COR-L47 (cell line): ENCODE results near the gene SPDYE4.
"Not testable (repeated sequence)": the region's sequence is repeated elsewhere in the genome, so short reads cannot be mapped to it uniquely, and the experiment has no call there.

Experiments used
- DNase-seq: peaks from one replicate; lab custom pipeline; 2025; lab: John Stamatoyannopoulos, UW

The SPDYE4 gene, protein sequence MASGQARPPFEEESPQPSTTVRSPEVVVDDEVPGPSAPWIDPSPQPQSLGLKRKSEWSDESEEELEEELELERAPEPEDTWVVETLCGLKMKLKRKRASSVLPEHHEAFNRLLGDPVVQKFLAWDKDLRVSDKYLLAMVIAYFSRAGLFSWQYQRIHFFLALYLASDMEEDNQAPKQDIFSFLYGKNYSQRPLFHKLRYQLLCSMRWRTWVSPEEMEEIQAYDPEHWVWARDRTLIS

DNA sequence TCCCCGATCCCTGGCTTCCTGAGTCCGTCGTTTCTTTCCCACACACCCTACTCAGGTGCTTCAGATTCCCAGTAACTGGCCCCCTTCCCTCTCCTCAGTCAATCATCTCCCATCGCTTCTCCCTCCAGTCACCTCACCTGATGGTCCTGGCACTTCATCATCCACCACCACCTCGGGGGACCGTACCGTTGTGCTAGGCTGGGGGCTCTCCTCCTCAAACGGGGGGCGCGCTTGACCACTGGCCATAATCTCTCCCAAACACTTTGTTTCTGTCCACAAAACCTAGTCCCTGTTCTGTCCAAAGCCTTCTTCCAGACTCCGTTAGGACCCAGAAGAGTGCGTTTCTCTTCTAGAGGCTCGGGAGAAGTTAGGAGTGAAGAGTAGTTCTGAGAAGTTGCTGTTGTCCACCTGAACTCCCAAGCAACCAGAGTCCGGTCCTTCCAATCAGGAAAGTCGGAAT is at the start of gene SPDYE4:
SPDYE4 (minus strand) TSS at position 410 of the 460 bp plus-strand sequence; CDS start at position 246, 164 bp downstream.
- DNase-seq = no peak

DNA sequence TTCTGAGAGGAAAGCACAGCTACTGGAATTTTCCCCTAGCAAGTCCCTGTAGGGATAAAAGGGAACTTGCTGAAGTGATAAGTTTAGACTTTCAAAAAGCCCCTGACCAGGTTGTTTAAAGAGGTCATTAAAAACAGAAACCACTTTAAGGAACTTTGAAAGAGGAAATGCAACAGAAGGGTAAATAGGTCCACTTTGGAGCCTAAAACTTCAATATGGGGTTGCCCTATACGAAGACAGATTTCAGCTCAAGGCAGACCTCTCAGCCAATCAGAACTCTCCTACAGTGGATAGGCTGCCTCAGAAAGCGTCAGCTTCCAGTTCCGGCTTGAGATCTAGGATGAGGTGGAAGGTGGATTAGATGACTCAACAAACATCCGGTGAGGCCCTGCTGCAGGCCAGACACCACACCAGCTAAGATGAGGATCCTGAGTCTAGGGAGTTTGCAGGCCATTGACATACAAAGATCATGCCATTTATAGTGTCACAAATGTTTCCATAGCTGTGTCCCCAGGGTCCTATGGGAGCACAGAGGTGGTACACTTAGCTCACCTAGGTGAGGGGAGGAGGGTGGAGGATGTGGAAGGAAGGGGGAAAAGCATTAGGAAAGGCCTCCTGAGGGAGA is 48.7 kb upstream of the SPDYE4 start:
- no peak for DNase-seq

DNA sequence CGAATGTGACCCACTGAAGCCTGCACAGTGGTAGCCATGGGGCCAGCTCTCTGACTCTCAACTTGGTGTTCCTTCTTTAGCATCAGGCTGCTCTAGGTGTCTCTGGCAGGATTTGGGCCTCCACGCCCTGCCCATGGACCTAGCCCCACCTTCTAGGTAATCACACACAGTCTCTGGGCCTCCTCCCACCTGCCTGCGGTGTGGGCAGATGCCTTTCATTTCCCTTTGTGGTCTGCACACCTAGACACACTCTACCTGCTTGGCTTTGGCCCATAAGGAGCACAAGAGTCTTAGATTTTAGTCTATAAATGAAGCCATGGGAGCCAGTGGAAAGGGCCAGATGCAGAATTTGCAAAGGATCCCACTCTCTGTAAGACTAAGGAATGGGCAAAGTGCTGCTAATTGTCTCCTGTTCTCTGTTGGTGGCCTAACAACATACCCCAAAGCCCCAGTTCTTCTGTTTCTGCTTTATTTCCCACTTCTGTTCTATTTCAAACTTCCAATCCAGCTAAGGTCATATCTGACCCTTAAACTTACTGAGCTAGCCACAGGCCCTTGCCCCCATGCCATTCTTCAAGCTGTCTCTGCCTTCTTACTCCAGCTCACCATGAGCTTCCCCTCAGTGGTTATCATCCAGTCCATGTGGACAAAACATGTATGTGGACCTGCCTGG is 48.0 kb upstream of the SPDYE4 start:
- no peak for DNase-seq

DNA sequence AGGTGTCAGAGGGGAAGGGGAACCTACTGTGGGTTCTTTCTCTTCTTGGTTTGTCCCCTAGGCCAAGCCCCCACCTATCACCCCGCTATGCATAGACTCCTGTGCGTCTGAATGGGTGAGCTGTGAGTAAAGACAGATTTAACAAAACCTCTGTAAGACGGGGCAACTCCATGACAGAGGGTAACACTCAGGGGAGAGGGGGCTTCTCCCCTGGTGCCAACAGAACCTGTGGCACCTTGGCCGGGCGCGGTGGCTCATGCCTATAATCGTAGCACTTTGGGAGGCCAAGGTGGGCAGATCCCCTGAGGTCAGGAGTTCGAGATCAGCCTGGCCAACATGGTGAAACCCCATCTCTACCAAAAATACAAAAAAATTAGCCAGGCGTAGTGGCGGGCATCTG is 47.0 kb upstream of the SPDYE4 start:
- not testable (repeated sequence) for DNase-seq

DNA sequence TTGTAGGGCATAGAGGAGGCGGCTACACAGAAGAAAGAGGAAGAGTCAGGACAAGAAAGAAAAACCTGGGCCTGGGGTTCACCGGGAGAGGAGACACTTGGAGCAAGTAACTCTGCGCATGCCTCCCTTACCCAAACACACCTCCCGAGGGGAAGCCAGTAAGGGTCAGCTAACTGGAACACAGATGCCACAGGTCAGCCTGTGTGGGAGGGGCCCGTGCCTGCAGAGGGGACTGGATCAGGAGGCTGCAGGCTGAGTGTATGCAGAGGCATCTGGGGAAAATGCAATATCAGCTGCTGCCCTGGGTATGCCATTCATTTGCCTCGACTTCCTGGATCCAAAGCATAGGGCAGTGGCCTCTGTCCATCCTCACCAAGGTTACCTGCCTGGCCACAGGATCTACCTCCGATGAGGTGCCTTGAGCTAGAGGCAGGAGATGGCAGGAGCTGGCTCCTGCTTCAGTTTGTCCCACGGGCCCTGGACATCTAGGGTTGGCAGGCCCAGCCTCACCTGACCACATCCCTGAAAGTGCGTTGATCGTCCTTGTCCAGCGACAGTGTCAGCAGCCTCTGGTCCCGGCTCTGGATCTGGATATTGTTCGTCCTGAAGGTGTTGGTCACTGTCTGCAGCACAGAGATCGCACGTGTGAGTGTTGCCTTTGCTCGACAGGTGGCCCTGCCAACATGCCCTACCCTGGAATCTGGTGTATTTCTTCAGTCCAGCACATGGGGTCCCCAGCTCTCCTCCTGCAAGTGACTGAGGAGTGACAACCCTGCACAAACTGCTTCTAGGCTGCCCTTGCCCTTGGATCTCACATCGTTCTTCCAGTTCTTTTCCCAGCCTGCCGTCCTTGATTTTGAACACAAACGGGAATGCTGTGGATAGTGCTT is 45.4 kb upstream of the SPDYE4 start:
- DNase-seq = no peak

DNA sequence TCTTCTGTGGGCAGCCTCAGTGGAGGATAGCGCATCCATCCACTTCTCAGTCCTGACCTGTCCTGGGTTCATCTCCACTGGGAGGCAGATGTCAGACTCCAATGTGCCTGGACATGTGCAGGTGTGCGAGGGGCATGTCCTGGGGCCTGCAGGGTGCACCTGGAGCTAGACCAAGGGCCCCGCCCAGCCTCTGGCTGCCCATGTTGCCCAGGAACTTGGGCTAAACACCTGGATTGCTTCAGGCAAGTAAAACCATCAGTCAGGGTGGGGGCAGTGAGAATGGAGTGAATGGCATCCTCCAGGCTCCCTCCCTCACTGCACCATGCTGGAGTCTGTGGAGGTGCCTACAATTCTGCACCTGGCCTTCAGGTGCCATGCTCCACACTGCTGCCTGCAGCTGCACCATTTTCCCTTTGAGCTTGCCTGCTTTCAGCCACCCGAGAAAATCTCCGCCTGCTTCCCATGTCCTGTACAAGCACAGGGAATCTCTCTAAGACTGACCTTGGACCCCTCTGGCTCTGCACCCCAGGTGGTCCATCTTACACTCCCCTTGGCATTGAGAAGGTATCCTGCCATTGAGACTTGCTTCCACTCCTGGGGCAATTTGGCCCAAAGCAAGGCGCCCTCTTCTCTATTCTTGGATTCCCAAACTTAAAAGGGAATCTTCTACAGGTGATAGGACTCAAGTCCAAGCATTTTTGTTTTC is 42.9 kb upstream of the SPDYE4 start:
- DNase-seq = no peak

DNA sequence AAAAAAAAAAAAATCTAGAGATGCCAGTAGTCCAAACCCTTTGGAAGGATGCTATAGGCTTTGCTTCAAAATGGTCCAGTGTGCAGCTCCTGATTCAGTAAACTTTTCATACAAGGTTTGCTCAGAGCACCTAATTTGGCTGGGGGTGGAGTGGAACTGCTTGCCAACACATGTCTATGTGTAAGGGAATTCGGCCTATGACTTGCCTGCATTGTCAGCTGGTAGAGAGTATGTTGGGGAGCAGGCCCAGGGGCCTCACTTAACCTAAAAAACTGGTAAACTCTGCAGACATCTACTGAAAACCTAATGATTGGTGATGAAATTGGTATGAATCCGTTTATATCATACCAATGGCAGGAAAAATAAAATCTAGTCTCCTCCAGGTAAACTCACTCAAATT is 42.3 kb upstream of the SPDYE4 start:
- DNase-seq = no peak

DNA sequence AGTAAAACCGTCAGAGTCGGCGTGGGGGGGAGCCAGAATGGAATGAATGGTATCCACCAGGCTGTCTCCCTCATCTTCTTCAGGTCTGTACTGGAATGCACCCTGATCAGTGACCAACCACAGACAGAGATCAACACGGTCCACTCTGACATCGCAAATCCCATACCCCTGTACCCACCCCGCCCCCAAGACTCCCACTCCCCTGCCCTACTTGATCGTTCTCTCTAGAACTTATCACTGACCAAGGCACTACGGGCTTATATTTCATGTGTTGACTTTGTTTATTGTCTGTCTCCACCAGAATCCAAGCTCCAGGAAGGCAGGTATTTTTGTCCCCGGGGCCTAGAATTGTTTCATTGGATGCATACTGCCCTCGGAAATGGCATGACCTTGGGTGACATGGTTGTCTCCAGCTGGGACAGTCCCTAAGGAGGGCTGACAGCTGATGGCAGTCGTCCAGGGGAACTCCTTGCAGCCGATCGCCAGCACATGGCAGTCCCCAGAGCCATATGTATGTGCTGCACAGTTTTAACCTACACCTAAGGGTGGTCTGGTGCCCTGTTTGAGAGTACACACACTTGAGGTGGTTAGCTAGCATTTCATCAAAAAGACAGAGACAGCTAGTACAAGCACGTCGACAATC is 41.3 kb upstream of the SPDYE4 start:
- no peak for DNase-seq

DNA sequence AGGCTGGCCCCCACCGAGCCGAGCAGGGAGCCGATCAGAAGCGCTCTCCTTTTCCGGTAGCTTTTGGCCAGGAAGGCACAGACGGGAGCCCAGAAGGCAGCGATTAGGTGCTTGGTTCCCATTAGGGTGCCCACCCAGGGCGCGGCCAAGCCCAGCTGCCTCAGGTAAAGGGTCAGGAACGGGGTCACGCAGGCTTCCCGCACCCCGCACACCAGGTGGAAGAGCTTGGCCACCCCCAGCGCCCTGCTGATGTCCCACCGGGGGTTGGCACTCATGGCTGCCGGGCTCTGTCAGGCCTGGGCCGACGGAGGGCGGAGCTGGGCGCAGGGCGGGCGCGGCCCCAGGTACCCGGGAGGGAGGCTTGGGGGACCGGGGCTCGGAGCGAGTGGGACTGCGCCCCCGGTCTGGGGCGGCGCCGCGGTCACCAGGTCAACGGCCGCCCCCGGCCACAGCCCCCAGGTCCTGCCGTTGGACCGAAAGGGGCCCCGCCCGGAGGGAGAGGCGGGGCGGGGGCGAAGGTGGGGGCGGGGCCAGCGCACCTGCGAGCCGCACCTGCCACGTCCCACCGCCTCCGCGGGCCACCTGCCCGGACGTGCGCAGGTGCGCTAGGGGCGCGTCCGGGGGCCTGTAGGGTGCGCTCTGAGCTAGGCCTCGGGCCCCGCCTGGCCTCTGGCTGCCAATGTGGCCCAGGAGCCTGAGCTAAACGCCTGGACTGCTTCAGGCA is 40.7 kb upstream of the SPDYE4 start, which contains the start of gene MFSD6L:
MFSD6L (minus strand) TSS at position 520 of the 724 bp plus-strand sequence; CDS start at position 275, 245 bp downstream.
- DNase-seq = no peak

DNA sequence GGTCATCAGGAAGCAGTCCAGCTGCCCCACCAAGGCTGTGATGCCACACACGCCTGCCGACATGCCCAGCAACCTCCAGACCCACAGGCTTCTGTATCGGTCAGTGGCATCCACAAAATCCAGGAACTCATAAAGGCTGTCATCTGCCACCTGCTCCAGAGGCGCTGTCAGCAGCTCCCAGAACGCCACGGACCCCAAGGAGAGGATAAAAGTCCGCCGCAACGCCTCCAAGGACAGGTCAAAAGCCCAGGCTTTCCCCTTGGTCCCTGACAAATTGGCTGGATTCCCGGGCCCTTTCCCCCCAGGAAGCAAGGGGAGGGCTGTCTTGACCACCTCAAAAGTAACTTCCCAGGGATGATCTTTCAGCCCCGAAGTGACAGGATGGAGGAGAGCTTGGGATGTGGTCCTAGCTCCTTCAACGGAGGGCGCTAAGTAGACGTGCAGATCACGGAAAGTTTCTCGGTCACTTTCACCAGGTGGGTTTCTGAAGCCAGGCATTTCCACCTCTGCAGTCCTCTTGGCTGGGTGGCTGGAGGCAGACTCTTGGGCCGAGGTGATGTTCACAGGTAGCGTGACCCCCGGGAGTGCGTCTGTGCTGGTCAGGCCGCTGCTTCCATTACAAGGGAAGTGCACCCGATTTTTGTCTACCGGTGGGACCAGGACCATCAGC is 40.0 kb upstream of the SPDYE4 start:
- DNase-seq = no peak

DNA sequence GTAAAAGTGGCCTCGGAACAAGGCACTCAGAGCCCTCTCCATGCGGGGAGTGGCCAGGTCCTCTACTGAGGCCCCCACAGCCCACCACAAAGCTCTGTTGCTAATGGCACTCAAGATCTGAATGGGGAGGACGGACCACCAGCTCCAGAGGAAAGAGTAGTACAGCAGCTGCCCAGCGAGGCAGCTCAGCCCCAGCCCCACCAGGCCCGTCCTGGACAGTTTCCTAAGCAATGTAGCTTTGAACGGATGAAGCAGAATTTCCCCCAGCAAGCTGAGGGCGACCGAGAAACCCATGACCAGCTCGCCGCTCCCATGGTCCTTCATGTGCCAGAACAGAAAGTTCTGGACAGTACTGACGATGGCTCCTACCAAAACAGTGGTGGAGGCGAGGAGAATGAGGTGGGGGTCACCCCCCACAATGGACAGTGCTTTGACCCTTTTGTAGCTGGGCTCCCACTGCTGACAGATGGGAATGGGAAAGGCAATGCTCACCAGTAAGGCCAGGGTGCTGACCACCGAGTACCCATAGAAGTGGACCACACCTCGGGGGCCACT is 39.4 kb upstream of the SPDYE4 start:
- DNase-seq = no peak

DNA sequence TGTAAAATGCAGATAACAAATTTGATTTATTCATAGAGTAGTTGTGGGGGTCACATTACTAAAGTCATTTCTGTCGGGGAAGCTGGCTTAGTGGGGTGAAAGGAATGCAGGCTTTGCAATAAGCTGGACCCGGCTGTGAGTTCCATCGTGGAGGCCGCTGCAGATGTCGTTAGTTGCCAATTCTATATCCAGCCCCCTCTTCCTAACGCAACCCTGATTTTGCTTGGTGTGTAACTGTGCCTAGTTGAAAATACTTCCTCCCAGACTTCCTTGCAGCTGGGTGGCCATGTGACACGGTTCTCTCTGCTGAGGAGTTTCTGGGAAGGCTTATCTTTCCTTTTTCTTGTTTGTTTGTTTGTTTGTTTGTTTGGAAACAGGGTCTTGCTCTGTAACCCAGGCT is 36.3 kb upstream of the SPDYE4 start:
- no peak for DNase-seq

DNA sequence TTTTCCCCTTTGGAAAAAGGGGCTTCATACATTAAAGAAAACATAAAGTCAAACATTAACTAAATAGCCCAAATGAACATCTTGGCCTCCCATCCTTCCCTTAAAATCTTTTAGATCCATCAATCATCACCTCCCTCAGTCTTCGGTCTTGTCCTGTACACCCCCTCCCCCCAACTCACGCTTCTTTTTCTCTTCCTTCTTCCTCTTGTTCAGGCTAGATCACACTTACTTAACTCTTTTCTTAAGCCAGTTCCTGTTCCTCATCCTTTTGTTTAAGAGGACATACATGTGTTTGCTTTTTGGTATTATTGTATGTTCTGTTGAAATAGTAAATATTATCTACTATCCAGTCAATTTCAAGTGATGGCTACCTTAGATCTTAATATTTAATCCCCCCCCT is 35.3 kb upstream of the SPDYE4 start:
- DNase-seq = no peak

DNA sequence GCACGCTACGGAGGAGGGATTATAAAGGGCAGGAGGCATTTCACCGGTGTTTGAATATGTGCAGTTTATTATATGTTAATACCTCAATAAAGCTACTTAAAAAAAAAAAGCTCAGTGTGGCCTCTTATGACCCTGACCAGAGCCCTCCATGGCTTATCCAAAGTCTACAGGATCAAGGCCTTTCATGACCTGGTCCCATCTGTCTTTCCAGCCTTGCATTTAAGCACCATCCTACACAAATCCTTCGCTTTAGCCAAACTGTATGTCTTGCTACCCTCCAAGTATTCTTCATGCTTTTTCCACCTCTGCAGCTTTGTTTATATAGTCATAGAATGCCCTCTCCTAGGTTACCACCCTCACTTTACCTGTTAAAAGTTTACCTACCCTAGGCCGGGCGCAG is 34.3 kb upstream of the SPDYE4 start:
- no peak for DNase-seq

DNA sequence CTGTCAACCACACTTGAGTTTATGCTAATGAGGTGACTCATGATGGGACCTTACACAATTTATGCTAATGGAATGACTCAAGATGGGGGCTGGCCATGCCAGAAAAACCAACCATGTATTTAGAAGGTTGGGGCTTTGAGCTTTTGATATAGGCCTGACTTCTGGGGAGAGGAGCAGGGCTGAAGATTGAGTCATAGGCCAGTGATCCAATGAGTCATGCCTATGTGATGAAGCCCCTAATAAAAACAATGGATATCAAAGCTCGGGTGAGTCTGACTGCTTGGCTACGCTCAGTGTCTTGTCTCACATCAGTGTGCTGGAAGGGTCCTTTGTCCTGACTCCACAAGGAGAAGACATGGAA is 33.5 kb upstream of the SPDYE4 start:
- no peak for DNase-seq

DNA sequence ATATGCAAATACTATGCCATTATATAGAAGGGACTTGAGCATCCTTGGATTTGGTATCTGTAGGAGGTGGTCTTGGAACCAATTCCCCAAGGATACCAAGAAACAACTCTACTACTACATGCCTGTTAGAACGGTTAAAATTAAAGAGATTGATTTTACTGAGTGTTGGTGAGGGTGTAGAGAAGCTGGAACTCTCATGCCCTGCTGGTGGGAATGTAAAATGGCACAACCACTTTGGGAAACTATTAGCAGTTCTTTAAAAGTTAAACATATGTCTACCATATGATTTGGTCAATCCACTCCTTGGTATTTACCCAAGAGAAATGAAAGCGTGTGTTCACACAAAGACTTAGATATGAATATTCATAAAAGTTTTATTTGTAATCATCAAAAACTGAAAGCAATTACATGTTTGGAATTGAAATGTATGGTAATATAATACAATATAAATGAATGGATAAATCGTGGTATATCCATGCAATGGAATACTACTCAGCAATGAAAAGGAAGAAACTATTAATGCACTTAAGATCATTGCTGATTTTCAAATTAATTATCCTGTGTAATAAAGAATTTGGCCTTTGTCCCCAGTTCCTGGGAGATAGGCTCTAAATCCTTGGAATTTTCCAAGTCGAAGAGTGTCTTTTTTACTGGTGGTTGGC is 33.0 kb upstream of the SPDYE4 start:
- DNase-seq = no peak

DNA sequence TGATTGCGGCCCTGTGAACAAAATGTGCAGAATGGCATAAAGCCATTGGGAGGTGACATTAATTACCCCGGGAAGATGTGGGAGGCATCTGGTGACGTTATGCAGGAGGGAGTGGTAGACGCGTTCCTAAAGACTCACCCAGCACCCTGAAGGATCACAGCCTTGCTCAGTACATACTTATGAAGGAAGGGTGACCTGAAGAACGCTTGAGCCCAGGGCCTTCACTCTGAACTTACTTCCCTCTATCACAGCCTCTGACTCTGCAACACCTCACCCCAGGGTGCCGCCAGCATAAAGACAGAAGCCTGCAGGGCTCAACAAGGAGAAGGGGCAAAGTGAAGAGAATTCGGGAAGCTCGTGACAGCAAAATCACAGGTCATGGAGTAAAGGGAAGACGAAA is 31.4 kb upstream of the SPDYE4 start:
- no peak for DNase-seq

DNA sequence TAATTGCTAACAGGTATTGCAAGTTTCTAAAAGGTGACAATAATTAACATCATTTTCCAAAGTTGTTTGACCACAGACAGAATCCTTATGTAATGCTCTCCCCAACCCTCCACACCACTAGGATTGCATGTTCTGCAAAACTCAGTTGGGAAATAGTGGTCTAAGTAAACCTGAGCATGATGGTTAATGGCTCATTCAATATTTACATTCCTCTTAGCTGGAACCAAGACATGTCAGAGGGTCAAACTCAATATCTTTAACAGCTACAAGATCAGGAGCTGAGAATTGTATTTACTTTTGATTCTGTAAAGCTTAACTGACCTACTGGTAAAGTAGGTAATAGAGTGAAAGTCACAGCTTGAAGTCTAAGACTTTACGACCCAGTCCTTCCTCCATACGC is 30.7 kb upstream of the SPDYE4 start:
- no peak for DNase-seq
